ENCODE data around the gene EHD4.

EHD4 gene

DNA sequence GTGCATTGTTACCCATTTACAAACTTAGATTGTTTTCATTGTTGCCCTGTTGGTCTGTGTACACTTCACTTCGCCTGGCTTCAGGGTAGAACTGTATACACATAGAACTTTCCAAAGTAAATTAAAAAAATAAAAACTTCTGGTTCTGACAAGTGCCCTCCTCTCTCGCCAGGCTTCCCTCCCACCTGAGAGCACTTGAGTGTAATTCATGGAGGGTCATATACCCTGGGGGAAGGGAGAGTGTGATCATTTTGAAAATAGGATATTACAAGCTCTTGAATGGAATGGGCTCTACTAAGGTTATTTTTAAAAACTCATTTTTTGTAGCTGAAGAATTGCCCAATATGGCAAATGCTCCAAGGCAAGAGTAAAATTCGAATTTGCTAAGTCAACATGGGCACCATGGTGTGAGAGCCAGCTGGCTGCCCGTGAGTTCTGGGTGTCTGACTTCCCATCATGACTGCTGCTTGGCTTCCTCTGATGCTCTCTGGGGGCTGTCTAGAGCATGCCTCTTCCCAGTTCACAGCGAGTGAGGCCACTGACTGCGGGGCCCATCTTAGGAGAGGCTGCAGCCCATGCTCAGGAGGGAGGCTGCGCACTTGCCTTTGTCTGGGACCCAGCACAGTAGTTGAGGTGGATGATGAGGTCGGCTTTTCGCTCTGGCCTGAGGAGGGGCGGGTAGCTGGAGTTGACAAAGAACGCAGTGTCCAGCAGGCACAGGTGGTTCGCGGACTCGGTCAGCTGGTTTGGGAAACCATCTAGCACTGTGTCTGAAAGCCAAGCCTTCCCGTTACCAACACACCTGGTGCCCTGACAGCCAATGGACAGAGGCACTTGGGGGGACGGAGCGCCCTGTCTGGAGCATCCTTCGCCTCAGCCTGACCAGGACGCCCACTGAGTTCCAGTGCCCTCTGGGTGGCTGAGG lies 13.1 kb upstream of the EHD4 start:
- no peak overlapping the region for H3K4me3 ChIP-seq (ENCODE audit: low read length)
- TF ChIP-seq, protein P1, sequence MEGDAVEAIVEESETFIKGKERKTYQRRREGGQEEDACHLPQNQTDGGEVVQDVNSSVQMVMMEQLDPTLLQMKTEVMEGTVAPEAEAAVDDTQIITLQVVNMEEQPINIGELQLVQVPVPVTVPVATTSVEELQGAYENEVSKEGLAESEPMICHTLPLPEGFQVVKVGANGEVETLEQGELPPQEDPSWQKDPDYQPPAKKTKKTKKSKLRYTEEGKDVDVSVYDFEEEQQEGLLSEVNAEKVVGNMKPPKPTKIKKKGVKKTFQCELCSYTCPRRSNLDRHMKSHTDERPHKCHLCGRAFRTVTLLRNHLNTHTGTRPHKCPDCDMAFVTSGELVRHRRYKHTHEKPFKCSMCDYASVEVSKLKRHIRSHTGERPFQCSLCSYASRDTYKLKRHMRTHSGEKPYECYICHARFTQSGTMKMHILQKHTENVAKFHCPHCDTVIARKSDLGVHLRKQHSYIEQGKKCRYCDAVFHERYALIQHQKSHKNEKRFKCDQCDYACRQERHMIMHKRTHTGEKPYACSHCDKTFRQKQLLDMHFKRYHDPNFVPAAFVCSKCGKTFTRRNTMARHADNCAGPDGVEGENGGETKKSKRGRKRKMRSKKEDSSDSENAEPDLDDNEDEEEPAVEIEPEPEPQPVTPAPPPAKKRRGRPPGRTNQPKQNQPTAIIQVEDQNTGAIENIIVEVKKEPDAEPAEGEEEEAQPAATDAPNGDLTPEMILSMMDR (IDR thresholded peaks at IDR 0.05; ENCODE audit: insufficient read depth, low read depth, low read length, missing control alignments): no peak
- no peak for DNase-seq (ENCODE audit: low read depth)

DNA sequence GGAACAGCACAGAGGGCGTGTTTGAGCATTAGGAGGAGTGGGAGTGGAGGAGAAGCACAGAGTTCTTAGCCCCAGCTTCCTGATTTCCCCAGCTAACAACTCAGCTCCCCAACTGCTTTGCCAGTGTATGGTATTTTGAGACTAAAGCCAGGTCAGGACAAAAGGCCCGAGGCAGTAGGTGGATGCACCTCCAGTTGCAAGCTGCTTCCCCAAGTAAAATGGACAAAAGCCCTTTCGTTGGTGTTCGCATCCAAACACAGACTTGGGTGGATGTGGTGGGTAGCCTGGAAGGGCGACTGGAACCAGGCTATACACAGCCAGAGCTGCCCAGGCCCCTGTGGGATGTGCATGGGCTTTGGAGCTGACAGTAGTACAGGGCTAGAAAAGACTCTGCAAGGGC lies 12.3 kb upstream of the EHD4 start:
- no peak for DNase-seq (ENCODE audit: low read depth)
- TF ChIP-seq, protein P1 (IDR thresholded peaks at IDR 0.05; ENCODE audit: insufficient read depth, low read depth, low read length, missing control alignments): no peak
- no peak overlapping the region for H3K4me3 ChIP-seq (ENCODE audit: low read length)

DNA sequence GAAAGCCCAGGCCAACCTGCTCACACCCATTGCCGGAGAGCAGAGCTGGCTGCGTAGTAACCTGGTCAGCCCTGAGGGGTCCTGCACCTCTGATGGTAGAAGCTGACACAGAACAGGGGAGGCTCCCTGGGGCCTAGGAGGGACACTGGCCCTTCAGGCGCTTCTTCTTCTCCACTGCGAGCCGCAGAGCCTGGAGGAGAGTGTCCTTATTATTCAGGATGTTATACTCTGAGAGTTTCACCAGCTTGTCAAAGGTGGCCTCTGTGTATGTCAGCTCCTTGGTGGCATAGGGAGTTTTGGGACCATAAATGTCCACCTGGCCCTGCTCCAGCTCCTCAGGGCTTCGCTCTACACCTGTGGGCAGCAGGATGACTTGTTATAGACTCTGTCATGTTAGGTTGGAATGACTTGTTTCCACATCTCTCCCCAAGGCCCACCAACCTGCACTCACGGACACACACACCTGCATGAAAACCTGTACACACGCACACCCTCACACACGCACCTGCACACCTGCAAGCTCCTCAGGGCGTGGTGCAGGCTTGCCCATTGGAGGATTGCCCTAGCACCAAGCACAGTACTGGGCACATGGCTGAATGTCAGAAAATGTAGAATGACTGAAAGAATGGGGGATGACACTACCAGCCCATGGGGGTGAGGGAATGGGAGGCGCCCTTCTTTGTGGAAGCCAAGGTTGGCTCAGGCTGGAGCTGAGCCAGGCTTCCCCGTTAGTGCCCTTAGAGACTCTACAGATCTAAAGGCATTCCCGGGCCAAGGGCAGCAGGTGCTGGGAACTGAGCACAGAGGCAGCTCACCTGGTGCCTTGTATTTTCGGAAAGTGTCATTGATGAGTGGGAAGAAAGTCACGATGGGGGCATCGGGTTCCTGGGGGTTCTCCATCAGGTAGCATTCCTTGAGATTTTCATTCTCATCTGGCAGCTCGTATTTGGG lies 11.5 kb upstream of the EHD4 start:
- DNase-seq (ENCODE audit: low read depth): no peak
- H3K4me3 ChIP-seq (ENCODE audit: low read length): no peak overlapping the region
- TF ChIP-seq, protein P1 (IDR thresholded peaks at IDR 0.05; ENCODE audit: insufficient read depth, low read depth, low read length, missing control alignments): no peak

DNA sequence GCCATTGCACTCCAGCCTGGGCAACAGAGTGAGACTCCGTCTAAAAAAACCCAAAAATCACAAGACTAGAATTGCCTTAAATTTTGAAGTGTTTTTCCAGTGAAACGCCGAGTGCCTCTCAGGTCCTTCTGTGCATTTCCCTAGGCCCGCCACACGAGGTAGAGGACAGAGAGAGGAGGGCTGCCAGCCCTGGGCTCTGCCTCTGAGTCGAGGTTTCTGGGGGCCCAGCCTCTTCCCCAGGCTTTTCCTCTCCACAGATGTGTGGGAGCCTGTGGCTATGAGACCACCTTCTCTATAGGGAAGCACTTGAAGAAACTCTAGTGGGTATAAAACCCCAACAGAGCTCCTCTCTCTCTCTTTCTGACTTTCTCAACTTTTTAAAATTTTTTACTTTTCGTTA lies 10.9 kb upstream of the EHD4 start:
- no peak for DNase-seq (ENCODE audit: low read depth)
- no peak overlapping the region for H3K4me3 ChIP-seq (ENCODE audit: low read length)
- TF ChIP-seq, protein P1 (IDR thresholded peaks at IDR 0.05; ENCODE audit: insufficient read depth, low read depth, low read length, missing control alignments): no peak

DNA sequence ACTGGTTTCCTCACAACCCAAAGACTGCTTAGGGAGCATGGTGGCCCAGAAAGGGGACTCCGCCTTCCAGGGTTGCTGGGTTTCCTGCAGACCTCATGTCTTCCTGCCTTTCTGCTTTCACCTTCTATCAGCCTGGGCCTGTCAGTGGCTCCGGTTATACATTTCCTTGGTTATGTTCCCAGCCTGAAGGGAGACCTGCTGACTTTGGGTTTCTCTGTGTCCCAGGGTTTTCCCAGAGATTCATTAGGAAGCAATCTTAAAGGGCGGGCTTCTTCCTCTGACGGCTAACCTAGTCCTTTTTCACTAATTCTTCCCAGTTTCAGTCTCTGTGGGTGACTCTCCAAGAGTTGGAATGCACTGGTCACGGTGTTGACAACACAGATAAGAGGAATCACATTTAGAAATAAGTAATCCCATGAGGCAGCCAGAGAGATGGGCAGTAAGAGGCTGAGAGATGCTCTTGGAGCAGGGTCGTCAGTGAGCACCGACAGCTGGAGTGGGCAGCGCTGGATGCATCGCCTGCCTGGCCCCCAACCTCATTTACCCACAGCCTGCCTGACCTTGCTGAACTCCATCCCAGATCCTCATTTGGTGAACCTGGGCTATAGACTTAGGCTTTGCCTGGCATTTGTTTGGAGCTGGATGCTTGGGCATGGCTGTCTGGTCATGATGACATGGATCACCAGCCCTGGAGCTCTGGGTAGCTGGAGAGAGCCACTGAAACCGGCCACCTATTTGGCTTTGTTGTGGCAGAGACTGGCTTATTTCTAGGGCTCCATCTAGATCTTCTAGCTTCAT lies 10.0 kb upstream of the EHD4 start:
- TF ChIP-seq, protein P1 (IDR thresholded peaks at IDR 0.05; ENCODE audit: insufficient read depth, low read depth, low read length, missing control alignments): no peak
- no peak overlapping the region for H3K4me3 ChIP-seq (ENCODE audit: low read length)
- DNase-seq (ENCODE audit: low read depth): no peak

DNA sequence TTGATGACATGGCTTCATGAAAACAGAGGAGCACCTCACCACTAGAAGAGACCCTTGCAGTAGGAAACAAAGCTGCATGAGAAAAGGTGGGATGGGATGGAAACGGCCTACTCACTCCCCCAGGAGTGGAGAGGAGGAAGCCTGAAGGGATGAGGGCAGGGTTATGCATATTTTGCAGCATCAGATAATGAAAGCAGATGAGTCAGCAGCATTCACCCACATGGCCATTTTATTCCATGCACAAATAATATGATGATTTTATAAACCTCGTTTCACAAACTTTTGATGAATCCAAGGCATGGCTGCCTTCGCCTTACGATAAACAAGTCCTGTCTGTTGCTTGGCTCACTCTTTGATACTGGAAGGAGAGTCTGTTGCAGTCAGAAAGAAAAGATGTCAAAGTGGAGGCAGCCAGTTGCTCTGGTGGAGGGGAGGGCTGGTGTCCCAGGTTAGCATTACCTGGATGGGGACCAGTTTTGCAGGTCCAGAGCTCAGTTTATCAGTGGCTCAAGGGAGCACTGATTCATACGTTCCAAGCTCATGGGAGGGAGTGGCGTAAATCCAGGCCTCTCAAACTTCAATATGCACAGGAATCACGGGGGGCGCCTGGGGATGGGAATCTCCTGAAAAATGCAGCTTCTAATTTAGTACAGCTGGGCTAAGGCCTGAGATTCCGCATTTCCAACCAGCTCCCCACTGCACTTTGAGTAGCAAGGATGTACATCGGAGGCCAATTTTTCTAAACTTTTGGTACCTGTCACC lies 9.2 kb upstream of the EHD4 start:
- H3K4me3 ChIP-seq (ENCODE audit: low read length): no peak overlapping the region
- no peak for DNase-seq (ENCODE audit: low read depth)
- TF ChIP-seq, protein P1 (IDR thresholded peaks at IDR 0.05; ENCODE audit: insufficient read depth, low read depth, low read length, missing control alignments): no peak
